Left renal pelvis (tissue), 4 donors: ENCODE measurements around the gene URI1. TPM values are rescaled to one million over a fixed set of nuclear protein-coding genes. Genes with fewer than 3 reads are reported as not detected.

Source experiments
- DNase-seq, 4 donors: peaks; one replicate each; pipeline ENCODE4 v3.0.0-alpha.2; 2013; ENCODE audit warnings: low read depth in 4 of 4, low spot score in 3 of 4
- polyA plus RNA-seq, 4 donors: library from polyadenylated mRNA; unstranded; fragments of 120-200 nt; gene quantifications; one replicate each; pipeline ENCODE4 v1.2.1, GENCODE V29; 2013; ENCODE audit not compliant: insufficient read length in 4 of 4

Gene URI1
- polyA plus RNA-seq, 4 donors = 81.6 to 127 (median 105) TPM

DNA sequence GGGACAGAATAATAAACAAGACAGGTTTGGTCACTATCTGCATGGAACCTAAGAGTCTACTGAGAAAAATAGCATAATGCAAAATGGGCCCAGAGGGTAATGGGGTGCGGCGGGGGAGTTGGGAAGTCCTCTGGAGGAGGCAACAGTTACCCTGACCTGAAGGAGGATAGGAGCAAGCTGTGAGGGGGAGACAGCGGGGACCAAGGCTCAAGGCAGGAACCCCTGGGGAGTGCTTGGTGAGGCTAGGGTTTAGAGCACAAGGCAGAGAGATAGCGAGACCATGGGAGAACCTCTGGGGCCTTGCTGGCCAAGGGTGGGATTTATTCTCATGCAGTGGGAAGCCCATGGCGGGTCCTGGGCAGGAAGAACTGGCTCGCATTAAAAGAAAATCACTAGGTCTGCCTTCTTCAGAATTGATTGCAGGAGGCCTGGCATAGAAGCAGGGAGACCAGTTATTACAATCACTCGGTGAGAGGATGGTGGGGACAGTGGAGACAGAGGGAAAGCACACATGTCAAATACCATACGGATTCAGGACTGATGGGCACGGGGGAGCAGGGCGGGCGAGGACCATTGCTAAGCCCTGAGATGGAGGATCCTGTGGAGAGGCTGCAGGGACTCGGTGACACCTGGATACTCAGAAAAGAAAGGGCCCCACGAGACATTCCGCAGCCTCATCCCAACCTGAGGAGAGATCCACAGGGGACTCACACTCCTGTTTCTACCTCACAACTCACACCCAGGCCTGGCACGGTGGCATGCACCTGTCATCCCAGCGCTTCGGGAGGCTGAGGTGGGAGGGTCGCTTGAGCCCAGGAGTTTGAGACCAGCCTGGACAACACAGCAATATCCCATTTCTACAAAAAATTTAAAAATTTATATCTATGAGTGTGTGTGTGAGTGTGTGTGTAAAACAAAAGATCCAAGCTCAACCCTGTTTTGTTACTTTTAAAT, 110.4 kb downstream of the URI1 start:
- DNase-seq = no peak

DNA sequence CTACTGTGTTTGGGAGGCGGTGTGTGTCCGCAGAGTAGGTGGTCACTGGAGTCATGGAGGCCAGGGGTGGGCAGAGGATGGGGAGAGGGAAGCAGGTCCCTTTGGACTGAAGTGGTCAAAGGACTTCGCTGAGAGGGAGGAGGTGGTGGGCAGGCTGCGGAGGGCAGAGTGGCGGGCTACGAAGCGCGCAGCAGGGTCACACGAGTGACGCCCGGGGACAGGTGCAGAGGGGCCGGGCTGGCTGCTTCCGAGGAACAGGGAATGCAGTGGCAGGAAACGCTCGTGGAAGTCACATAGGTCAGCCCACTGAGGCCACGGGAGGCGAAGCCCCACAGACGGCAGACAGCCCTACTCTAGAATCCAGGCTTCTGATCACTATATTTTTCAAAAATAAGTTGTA, 111.5 kb downstream of the URI1 start:
- DNase-seq = no peak

DNA sequence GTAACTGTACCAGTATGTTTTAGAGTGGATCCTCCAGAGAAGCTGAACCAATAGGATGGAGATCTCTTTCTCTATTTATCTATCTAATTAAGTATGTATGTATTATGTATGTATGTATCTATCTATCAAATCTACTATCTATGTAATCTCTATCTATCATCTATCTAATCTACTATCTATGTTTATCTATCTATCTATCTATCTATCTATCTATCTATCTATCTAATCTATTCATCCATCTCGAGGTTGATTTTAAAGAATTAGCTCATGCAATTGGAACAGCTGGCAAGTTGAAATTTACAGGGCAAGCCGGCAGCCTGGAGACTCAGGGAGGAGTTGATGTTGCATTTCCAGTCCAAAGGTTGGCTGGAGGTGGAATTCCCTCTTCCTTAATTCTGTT, 112.2 kb downstream of the URI1 start:
- DNase-seq = no peak

DNA sequence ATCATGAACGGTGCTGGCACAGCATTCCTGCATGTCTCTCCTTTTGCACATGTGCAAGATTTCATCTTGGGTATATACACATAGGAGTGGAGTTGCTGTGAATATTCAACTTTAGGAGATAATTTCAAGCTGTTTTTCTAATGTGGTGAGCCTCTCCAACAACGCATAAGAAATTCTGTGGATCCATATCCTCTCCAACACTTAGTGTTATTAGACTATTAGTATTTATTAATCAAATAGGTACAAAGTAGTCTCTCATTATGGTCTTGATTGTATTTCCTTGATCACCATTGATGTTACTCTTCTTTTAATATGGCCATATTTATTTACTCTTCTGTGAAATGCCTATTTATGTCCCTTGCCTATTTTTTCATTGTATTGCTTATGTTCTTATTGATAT, 114.5 kb downstream of the URI1 start:
- DNase-seq = no peak

DNA sequence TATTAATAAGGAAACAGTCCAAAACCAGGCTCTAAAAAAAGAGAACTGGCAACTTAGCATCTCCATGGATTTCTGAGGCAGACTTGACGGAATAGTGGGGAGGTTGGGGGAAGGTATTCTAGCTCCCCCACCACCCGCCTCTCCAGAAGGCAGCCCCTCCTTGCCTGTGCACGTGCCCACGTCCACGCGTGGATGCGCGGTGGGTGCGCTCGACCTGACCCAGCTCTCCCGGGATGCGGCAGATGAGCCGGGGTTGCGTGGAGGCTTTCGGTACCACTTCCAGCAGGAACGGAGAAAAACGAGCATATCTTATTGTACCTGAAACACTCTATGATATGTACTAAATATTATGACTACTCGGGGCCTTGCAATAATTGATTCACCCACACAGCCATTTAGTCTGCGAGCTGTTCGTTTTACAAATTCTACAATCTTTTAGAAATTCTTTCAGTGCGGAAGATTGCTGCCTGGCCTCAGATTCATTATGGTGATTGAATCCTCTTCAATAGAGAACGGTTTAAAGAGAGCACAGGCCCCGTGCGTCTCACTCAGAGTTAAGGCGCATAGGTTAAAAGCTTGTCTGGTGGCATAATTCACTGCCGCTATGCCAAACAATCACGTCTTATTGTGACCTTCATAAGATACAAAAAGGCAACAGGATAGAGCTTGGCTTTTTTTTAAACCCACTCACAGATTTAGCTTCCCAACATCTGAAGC, 117.9 kb downstream of the URI1 start:
- no peak for DNase-seq

DNA sequence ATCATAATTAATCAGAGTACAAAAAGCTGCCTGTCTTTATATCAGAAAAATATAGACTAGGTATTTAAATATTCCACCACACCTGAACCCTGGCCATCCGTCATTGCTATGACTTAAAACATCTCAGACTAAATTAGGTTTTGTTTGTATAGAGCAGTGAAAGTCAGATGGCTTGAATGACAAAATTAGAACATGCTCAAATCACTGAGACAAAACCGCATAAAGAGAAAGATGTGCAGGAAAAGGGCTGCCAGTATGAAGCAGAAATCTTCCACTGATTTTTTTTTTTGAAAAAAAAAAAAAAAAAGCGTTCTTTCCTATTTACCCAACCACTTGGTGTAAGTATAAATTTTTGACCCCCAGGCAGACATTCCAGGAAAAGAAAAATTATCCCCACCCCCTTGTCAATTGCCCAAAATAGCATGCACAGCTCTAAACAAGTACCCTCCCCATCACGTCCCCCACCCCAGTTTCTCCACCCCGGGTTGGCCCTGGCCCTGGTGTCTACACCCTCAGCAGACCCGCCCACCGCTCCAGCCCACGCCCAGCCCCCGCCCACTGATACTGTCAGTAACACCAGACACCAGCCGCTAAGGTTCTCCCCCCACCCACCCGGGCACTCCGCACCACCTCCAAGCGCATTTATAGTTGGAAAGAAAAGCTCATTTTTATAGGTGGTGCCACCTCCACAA, 118.6 kb downstream of the URI1 start:
- DNase-seq = no peak

DNA sequence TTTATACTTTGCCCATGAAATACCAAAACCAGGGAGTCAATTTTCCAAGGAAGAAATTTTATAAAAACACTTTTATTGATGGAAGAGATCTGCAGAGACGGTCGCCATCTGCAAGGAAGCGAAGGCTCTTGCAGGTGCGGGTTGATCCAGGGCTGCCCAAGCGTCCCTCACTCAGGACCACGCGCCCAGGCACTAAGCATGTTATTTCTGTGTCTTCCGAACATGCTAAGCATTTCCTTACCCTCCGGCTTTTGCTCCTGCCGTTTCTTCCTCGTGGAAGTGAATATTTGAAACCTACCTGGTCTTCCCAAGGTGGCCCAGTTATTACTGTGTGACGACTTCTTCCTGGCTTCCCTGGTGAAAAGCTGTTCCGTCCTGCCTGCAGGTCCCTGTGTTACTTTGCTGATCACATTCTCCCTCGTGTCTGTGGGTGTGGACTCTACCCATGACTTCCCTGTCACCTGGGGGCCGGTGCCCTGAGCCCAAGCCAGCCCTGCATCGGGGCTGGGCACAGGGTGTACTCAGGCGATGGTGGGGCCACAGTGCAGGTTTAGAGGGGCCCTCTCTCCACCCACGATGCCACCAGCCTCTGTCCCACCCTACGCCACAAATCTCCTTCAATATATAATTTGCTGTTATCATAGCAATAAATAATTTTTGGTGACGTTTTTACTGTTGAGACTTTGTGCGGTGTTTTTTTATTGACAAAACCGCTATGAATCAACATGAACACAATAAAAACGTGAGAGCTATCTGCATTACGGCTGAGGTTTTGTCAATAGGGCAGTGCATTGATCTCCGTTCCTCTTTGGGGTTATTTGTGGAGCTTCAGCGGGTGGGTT, 119.4 kb downstream of the URI1 start:
- DNase-seq = no peak

DNA sequence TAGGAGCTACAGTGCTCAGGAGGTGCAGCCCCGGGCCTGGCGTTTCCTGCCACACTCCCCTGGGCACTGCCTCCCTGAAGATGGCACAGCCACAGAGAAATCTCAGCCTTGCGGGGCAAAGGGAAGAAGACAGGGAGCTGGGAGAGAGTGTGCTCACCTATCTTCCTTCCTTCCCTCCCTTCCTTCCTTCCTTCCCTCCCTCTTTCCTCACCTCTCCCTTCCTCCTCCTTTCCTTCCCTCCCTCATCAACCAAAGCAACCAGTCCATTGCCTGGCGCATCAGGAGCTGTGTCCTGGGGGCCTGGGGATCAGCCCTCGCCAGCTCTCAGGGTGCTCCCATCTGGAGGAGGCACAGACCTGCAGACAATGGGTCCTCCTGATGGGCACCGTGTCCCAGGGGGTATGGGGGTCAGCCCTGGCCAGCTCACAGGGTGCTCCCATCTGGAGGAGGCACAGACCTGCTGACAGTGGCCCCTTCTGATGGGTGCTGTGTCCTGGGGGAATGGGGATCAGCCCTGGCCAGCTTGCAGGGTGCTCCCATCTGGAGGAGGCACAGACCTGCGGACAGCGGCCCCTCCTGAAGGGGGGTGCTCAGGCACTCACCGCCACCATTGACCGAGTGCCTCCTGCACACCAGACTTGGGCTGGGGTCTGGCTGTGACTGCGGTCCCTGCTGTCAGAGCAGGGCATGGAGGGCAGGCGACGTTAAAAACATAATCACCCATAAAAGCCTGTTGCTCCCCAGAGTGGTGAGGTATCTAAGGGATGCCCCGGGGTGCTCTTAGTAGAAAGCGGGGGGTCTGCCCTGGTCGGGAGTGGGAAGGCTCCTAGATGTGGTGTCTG, 120.2 kb downstream of the URI1 start:
- no peak for DNase-seq

DNA sequence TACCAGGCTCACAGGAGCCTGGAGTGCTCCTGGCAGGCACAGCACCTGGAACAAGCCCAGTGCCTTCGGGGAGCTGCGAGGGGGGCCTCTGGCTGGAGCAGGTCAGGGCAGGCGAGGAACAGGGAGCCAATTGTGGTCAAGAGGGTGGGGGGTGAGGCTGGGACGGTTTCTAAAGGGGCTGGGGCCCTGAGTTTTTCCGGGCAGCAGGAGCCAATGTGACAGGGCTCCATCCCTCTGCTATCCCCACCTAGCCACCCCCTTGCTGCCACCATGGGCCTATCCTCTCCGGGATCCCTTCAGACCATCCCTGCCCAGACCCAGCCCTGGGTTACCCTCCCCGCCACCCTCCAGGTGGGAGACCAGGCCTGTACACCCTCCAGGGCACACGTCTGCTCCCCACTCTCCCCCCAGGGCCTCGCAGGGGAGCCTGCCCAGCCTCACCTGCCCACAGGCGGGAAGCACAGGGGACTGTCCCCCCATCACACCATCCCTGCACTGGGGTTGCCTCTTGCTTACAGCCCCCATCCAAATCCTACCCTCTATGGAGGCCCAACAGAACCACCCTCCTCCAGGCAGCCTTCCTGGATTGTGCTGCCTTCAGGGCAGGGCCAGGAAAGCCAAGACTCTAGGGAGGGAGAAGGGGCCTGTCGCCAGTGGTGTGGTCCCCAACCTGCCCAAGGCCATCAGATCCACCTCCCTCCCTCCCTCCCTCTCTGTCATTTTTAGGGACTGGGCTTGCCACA, 121.0 kb downstream of the URI1 start:
- no peak for DNase-seq

DNA sequence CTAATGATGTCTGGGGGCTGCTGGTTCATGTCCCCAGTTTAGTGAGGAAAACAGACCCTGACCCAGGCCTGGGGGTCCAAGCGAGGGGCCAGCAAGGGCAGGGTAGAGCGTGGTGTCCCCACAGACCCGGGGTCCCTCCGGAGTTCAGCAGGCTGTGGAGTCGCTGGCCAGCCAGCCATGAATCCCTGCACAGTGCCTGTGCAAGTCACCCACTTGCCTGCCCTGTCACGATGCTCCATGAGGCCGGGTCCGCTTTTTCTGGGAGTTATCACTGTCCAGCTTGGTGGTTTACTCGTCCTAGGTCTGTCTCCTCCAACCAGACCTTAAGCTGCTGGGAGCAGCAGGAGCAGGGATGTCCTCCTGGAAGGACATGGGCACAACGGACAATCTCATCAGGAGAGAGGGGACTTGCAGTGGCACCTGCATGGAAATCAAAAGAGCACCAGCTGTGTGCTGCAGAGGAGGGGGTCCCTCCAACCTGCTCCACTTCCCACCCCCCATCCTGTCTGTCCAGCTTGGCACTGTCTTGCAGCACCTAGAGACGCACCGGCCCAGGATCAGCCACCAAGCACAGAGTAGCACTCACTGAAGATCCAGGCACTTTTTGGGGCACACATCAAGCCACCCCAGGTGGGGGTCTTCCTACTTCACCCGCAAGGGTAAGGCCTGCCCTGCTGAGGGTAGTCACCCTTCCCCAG, 121.8 kb downstream of the URI1 start:
- no peak for DNase-seq

DNA sequence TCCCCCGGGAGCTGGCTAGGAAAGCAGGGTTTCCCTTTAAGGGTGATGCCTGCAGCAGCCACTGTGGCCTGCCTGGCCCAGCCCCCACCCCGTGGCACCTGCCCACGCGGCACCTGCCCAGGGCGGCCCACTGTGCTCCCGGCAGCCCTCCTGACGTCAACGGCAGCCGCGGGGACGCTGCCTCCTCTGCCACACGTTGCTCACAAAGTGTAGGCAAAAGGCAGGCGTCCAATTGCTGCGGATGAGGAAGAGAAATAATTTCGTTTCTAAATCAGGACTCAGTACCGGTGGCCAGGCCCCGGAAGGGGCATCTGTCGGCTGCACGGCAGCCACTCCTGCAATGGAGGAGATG, 122.3 kb downstream of the URI1 start:
- DNase-seq = no peak

DNA sequence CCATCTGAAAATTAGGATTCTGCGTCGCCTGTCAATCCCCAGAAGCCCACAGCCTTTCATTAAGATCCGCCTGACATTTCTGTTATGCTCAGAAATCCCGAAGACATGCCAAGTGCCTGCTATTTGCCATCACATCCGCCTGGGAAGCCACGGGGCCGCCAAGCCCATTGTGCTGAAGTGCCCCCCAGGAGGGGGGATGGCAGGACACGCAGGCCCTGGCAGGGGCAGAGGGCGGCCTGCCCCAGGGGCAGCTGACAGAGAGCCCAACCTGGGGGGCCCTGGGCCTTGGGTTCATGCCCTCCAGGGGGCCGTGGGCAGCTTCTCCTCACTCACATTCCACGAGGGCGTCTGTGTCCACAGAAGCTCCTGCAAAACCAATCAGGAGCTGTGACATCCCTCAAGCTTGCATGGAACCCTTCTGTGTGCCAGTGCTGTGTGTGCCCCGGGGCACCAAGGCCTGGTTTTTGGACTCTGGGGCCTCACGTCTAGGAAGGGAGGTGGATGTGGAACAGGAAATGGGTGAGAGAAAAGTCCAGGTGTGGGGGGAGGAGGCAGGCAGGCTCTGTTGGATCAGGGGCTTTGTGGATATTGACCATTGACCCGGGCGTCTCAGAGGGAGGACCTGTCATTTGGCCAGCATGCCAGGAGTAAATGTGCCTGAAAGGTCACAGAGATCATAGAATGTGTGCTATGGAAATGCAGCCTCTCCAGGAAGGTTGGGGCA, 122.9 kb downstream of the URI1 start:
- DNase-seq = no peak

DNA sequence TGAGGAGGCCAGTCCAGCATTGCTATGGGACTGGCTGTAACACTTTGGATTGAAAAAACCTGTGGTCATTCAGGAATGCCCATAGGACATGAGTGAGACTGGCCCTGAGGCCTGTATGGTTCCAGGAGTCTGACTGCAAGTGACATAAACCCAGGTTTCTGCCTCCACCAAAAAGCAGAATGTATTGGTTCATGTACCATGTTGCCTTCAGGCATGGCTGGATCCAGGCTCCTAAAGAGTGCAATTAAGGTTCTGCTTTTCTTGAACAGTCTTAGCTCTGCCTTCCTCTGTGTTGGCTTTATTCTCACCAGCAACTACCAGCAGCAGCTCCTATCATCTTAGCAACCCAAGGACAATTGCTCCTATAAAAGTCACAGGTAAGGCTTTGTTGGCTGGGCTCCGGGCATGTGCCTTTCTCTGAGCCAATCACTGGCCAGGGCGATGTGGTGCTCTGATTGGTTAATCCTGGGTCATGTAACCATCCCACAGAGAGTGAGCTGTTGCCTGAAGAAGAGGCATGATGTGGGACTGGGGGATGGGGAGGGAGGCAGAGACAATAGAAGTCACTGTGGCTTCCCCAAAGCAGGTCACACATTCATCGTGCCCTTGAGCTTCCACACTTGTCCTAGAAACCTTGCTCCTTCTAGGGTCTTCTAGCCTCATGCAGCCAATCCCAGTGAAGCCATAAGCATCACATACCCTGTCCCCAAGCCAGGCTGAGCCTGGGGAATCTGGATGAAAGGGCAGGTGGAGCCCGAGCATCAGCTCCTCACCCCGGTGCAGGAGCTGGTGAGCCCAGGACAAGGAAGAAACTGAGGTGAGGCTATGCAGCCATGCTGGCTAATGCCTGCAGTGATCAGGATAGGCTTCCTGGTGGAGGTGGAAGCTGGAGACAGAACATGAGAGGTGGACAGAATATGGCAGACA, 123.9 kb downstream of the URI1 start:
- no peak for DNase-seq
